Esophagus mucosa (tissue), 1 donor: ENCODE results near the gene TFCP2. TPM values are rescaled to one million over a fixed set of nuclear protein-coding genes. Genes with fewer than 3 reads are reported as not detected.

Source experiments
- total RNA-seq: library from RNA; stranded (reverse); gene quantifications from one replicate; pipeline ENCODE4 v1.2.4, GENCODE V29; 2023
- donor health status: DM: yes; HTN: yes; CAD: no.

TFCP2 gene
- total RNA-seq, 1 donor from 2014 or later, result 19.0 TPM

Other genes starting within 250 kb of the TFCP2 start
- gene HIGD1C, start 220.6 kb downstream of the TFCP2 start, total RNA-seq, result not detected
- 31.6 TPM for gene SLC11A2, start 146.8 kb downstream of the TFCP2 start, total RNA-seq
- gene LETMD1, start 124.8 kb downstream of the TFCP2 start, total RNA-seq, result 32.8 TPM
- gene CSRNP2, start 89.5 kb downstream of the TFCP2 start, total RNA-seq, result 12.2 TPM
- gene POU6F1, start 44.9 kb upstream of the TFCP2 start, total RNA-seq, result 2.9 TPM
- 109 TPM for gene DAZAP2, start 65.7 kb upstream of the TFCP2 start, total RNA-seq
- gene SMAGP, start 97.3 kb upstream of the TFCP2 start, total RNA-seq, result 96.2 TPM
- 1.5 TPM for gene BIN2, start 151.0 kb upstream of the TFCP2 start, total RNA-seq
- gene CELA1, start 173.5 kb upstream of the TFCP2 start, total RNA-seq, result not detected
- 13.4 TPM for gene GALNT6, start 218.3 kb upstream of the TFCP2 start, total RNA-seq